GM15510 (cell line): Measurements from ENCODE around the gene WFDC9.

Source experiments
- POLR2A ChIP-seq: IDR thresholded peaks from 3 replicates; pipeline ENCODE4 v1.6.1; 2011; ENCODE audit warnings: borderline replicate concordance; ENCODE audit not compliant: insufficient read length; ENCODE audit errors: extremely low read depth

Gene WFDC9

DNA sequence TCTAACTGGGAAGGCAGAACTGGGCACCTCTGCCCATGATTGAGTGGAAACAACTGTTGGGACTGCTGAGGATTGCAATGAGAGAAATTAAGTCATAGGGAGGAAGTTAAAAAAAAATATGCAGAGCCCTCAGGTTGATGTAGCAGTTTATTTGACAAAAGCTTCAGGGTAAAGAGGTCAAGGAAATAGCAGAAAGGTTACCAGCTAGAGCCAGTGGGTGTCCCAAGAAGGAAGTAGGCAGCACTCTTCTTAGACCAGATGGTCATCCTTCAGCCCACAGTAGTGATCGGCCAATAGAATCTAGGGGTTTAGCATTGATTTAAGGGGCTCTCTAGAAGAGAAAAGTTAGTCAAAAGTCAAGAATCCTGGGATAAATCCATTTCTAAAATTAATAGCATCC, 23.3 kb downstream of the WFDC9 start:
- TF ChIP-seq POLR2A = no peak

GRCh38 chr20:45595235-45595634, 35.8 kb downstream of the WFDC9 start:
- no peak for TF ChIP-seq POLR2A

DNA sequence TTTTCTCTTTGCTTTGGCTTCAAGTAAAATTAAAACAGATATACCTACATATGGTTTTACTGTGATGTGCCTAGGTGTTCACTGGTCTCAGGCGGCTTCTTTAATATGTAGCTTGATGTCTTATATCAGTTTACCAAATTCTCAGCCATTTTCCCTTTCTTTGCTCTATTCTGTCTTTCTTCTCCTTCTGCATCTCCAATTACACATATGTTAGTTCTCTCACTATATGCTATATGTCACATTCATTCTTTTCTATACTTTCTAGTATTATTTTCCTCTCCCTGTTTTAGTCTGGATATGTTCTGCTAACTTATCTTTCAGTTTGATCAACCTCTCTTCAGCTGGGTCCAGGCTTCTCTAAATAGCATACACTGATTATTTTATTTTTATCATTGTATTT, 37.6 kb downstream of the WFDC9 start:
- no peak for TF ChIP-seq POLR2A

- TF ChIP-seq POLR2A = no peak
Measured at GRCh38 chr20:45592574-45593189, 38.4 kb downstream of the WFDC9 start.

DNA sequence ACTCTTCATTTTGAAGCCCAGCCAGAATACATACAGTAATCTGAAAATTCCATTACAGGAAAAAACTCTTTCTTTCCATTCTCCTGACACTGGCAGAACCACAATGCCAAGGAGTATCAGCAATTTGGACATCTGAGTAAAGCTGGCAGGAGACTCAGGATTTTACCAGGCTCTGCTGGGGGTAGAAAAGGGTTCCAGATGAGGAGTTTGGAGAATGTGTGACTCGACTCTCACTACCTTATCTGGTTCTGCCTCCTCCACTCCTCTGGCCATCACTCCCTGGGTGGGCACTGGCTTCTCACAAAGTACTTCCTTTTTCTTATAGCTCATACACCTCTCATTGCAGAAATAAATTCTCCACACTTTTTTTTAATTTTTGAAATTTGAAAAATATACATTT, 41.4 kb downstream of the WFDC9 start:
- TF ChIP-seq POLR2A = no peak

DNA sequence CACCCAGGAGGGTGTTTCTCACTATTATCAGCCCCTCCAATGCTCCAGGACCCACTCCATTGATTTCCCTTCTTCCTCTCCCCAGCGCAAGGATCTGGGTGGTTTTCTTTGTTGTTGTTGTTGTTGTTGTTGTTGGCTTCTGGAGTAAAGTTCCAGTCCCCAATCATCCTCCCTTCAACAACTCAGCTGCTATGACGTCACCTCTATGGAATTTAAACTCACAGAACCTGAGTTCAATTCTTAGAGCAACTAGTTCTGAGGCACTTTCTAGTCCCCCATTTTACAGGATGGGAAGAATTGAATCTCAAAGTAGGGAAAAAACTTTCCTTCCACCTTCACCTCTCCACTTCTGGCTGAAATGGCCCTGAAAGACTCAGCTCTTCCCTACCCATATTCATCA, 42.3 kb downstream of the WFDC9 start:
- TF ChIP-seq POLR2A = no peak

GRCh38 chr20:45583502-45583901, 47.6 kb downstream of the WFDC9 start:
- no peak for TF ChIP-seq POLR2A

GRCh38 chr20:45581702-45582101, 49.4 kb downstream of the WFDC9 start:
- no peak for TF ChIP-seq POLR2A

DNA sequence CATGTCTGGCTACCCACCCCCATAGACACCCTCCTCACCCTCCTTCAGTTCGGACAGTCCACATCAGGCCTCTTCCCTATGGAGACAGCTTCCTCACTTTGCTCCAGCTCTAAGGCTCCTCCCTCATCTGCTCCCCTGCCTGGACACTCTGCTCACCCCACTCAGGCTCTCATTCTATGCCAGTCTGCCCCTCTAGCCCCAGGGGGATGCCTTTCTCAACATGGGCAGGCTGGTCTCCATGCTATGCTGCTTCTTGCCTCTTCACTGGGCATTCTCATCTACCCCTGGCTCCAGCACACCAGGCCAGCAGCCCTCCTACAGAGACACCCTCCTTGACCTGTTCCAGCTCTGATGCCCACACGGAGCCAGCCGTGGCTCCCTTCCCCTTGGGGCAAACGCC, 51.9 kb downstream of the WFDC9 start, which contains the start of gene WFDC8:
Gene WFDC8 (minus strand): TSS at position 101 of the 400 bp plus-strand sequence. CDS start 37 bp downstream, at position 64.
- no peak for TF ChIP-seq POLR2A

GRCh38 chr20:45578231-45578630, 52.9 kb downstream of the WFDC9 start:
- TF ChIP-seq POLR2A = no peak

DNA sequence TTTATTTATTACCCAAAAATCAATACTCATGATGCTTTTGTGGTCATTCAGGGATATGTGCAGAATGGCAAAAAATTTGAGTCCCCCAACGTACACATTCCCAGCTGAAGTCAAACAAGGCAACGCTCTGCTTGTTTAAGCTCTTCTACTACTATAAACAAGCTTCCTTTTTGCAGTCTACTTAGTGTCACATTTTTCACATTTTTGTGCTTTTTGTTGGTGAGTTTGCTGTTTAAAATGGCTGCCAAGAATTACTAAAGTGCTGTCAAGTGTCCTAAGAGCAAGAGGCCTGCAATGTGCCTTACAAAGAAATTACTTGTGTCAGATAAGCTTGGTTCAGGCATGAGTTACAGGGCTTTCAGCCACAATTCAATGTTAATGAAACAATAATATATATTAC, 54.1 kb downstream of the WFDC9 start:
- no peak for TF ChIP-seq POLR2A

DNA sequence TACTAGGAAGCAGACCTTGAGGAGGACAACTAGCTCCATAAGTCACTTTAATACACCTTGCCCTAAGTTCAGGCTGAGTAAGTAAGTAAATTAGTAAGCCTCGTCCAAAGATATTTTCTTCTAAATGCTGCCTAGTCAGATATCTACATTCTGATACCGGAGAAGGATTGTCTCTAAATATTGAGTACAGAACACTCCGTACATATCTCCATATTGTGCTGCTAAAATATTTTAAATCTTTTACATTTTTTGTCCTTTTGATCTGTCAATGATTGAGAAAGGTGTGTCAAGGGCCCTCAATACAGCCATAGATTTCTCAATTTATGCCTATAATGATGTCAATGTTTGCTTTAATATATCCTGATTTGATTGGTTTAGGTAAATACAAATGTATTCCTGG, 55.2 kb downstream of the WFDC9 start:
- no peak for TF ChIP-seq POLR2A

DNA sequence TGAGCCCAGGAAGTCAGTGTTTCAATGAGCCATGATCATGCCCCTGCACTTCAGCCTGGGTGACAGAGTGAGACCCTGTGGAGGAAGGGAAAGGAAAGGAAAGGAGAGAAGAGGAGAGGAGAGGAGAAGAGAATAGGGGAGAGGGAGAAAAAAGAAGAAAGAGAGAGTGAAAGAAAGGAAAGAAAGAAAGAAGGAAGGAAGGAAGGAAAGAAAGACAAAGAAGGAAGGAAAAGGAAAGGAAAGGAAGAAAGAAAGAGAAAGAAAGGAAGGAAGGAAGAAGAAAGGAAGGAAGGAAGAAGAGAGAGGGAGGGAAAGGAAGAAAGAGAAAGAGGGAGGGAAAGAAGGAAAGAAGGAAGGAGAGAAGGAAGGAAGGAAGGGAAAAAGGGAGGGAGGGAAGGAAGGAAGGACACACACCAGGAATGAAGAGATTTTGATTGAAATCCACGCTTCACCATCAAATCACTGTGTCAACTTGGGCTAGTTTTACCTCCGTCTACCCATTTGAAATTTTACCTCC, 66.3 kb downstream of the WFDC9 start:
- no peak for TF ChIP-seq POLR2A
